HG03354 (cell line): ENCODE results near the gene CRISP3.

Experiments used
- ATAC-seq: cut with Tn5 transposase; IDR thresholded peaks from one replicate; pipeline ENCODE4 v1.9.1; 2021; ENCODE audit warnings: mild to moderate bottlenecking; ENCODE audit not compliant: unreplicated experiment, poor library complexity, severe bottlenecking

CRISP3 gene

GRCh38 chr6:49693512-49693911, 50.7 kb downstream of the CRISP3 start:
- ATAC-seq = no peak

GRCh38 chr6:49692534-49692933, 51.7 kb downstream of the CRISP3 start:
- ATAC-seq = no peak
